ENCODE results near the gene CDK8.

GRCh38 chr13:26307701-26308100 is 53.8 kb downstream of the CDK8 start:
- TF ChIP-seq, protein P1, sequence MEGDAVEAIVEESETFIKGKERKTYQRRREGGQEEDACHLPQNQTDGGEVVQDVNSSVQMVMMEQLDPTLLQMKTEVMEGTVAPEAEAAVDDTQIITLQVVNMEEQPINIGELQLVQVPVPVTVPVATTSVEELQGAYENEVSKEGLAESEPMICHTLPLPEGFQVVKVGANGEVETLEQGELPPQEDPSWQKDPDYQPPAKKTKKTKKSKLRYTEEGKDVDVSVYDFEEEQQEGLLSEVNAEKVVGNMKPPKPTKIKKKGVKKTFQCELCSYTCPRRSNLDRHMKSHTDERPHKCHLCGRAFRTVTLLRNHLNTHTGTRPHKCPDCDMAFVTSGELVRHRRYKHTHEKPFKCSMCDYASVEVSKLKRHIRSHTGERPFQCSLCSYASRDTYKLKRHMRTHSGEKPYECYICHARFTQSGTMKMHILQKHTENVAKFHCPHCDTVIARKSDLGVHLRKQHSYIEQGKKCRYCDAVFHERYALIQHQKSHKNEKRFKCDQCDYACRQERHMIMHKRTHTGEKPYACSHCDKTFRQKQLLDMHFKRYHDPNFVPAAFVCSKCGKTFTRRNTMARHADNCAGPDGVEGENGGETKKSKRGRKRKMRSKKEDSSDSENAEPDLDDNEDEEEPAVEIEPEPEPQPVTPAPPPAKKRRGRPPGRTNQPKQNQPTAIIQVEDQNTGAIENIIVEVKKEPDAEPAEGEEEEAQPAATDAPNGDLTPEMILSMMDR (IDR thresholded peaks at IDR 0.05; ENCODE audit: low read depth, low read length): no peak
- TF ChIP-seq EZH2phosphoT487 (IDR thresholded peaks at IDR 0.05; ENCODE audit: low read depth): no peak
